Esophagus mucosa (tissue), 1 donor: ENCODE data around the gene KRTAP7-1. TPM values are rescaled to one million over a fixed set of nuclear protein-coding genes. Genes with fewer than 3 reads are reported as not detected.

ENCODE experiments used
- ATAC-seq: fragments of 200-7000 bp; cut with Tn5 transposase; one replicate; pipeline ENCODE4 v1.9.1; 2020
- total RNA-seq: library from RNA; stranded (reverse); gene quantifications from one replicate; pipeline ENCODE4 v1.2.4, GENCODE V29; 2023
- donor health status: DM: yes; HTN: yes; CAD: no.

Gene KRTAP7-1, protein sequence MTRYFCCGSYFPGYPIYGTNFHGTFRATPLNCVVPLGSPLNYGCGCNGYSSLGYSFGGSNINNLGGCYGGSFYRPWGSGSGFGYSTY
- total RNA-seq, result not detected

DNA sequence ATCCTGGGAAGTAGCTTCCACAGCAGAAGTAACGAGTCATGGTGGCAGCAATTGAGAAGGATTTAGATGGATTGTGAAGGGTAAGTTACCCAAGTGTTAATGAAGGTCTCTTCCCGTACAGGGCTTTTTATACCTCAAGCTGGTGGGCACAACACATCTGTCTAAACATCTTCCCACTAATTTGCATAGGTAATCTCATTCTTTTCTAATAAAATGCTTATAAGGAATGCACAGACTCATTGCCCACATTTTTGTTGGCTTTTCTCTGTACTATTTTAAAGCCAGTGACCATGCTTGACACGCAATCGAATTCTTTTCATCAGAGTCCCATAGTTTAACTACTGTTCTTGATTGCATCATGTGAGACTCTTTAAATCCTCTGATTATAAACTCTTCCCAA lies at the start of gene KRTAP7-1:
Gene KRTAP7-1 (minus strand): TSS at position 101 of the 400 bp plus-strand sequence. CDS start 61 bp downstream, at position 40.
- ATAC-seq, result no peak

DNA sequence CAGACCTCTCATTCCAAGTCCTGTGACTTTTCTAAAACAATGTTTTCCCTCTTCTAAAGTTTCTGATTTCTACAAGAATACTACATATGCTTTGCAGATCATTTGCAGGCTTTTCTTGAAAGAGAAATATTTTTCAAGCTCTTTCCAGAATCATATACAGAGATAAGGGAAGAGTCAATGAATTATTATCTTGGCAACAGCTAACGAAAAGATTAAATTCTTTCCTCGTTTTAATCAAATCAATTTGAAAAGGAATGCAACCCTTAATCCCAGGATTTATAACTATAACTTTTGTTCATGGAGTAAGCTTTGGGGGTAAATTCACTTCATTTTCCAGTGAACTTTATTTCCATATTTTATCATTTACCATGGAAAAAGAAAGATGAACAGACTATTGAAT lies 45.0 kb upstream of the KRTAP7-1 start:
- no peak for ATAC-seq

DNA sequence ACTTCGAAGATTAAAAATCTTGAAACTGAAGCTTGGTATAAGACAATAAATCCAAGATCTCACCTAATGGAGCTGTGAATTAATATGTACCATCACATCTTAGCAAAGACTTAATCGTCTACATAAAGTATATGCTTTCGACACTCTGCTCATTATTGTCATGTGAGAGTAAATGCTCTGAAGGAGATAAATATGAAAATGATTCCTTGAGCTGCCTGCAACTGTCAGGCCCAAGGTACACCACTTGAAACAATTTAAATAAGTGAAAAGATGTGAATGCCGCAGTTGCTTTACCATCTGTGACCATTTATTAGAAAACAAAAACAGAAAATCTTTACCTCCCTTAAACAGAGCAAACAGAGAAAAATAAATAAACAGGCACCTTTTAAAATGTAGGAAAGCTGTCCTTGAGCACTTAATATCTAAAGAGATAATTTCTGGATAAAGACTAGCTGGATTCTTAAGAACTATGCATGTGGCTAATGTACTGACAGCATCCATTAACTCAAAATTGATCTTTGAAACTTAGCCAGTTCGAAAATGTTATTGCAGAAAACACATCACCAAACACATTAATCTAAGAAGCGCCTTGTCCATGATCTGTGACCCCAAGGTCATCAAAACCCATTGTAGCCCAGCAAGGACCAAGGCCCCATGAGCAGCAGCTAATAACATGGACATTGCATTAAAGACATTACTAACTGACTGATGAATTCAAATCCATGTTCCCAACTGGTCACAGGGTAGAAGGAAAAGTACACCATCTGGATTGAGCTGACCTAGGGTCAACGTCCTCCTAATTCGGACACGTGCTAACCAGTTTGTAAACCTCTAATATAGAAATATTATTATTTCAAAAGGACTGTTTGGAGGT lies 18.3 kb upstream of the KRTAP7-1 start:
- ATAC-seq, result no peak

DNA sequence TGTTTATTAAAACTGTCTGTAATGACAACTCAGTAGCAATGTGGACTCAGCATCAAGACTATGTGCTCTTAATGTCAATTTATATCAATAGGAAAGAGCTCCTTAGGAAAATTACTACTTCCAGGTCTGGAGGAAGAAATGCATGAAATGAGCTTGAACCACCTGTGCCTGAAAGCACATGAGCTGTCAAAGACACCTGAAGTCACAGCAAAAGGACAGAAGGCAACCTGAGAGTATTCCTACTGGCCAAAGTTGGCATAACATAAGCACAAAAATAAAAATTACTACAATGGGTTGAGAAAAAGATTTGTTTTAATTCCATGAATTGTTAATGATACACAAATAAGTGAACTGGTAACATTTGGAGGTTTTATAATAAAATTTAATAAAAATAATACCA lies 13.4 kb upstream of the KRTAP7-1 start:
- ATAC-seq, result no peak

DNA sequence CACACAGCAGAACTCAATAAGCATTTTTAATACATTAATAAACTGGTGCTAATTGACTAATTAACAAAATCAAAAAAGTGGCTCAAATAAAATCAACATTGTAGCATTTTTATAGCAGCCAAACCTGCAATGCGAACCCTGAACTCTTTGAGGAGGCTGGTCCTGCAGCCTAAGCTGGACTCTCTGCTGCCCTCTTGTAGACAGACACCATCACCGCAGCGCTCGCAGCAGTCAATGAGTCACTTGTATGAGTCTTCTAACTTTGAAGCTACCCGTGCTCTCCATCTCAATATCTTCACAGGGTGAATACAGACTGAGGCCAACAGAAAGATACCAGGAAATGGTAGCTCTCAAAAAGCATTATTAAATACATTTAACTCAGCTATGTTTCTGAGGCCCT lies 9.7 kb upstream of the KRTAP7-1 start:
- ATAC-seq, result peak; percentile 44

DNA sequence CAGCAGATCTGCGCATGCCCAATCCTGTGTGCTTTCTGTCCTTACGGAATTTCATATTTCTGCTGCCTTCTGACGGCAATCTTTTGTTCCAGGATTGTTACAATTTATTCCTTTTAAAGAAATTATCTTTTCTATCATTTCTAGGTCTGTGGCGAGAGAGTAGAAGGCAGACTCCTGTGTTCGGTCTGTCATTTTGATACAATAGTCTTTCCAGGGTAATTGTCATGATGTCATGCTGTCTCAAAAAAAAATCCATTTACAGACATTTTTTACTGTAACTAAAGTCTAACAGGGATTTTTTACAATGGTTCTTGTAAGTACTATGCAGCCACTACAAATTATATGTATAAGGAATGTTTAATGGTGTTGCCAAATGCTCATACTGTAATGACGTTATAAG lies 9.0 kb upstream of the KRTAP7-1 start:
- no peak for ATAC-seq

DNA sequence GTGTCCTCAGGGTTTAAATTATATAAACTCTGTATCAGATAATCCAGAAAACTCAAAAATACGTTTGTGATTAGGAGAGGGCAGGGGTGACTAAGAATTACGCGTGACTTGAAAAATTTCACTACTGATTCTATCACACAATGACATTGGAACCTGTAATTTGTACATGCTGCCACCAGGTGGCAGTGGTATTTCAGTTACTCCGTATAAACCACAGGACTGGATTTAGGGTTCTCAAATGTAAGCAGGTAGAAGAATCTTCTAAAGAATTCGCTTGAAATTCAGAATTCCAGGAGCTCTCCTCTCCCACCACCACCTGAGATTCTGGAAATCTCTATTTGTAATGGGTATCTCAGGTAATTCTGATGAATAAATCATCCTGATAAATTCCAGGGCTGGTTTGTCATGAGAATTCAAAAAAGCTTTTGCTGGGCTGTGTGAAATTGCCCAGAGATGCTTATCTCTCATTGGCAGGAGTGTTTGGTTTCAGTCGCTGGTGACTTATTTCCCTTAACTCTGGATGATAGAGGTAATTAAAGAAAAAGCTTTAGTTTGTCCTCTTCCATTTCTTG lies 1.7 kb upstream of the KRTAP7-1 start:
- ATAC-seq, result no peak

DNA sequence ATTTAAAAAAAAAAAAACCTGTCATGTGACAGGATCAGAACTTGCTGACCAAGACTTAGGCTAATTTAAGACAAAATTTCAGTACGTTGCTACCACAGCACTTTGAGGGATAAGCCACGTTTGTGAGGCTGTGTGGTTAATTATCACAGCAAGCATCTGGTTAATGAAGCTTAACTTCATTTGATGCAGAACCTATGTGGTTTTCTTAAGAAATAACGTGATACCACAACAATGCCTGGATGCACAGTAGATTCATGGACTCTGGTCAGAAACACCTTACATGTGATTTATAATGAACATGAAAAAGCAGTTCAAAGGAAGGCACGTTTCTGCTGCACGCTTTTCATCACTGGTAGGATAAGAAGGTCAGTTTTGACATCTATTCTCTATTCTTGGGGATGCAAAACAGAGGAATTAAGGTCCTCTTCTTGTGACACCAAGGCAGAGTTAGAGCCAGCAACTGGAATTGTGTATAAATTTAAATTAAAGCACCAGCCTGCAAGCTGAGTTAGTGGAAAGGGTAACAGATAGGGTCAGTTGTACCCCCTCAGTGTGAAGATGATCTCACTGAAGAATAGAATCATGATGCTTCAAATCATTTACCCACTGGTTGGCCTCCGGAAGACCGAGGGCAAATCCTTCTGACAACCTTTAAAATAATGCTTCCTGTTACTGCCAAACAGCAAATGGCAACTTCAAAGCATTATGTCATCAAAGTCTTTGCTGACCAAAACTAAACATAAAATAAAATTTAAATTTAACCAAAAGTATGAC lies 10.5 kb downstream of the KRTAP7-1 start:
- no peak for ATAC-seq

DNA sequence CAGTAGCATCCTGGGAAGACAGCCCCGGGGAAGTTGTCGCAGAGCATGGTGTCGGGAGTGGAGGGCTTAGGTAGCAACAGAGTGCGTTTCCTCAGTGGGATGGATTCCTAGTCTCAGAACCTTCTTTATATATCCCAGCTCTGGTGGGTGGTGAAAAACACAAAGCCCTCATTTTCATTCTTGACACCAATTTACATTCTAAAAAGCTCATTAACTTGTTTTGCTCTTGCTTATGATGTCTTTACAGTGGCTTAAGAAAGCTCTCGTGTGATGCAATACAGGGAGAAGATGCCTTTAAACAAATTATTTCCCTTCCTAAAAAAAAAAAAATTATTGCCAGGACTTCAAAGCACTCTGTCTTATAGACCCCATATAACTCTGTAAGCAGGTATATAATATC lies 16.4 kb downstream of the KRTAP7-1 start, which contains the start of gene KRTAP8-1:
Gene KRTAP8-1 (minus strand): TSS at position 101 of the 400 bp plus-strand sequence. CDS start 54 bp downstream, at position 47.
- no peak for ATAC-seq

DNA sequence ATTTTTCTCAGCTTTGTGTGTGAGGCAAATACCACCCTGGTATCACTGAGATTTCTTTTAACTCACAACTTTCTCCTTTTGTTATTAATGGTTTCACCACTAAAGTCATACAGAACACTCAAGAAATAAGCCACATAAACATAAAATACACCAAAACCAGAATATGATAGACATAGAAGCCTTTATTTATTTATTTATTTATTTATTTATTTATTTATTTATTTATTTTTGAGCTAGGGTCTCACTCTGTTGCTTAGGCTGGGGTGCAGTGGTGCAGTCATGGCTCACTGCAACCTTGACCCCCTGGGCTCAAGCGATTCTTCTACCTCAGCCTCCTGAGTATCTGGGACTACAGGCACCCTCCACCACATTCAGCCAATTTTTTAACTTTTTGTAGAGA lies 29.0 kb downstream of the KRTAP7-1 start:
- ATAC-seq, result no peak

DNA sequence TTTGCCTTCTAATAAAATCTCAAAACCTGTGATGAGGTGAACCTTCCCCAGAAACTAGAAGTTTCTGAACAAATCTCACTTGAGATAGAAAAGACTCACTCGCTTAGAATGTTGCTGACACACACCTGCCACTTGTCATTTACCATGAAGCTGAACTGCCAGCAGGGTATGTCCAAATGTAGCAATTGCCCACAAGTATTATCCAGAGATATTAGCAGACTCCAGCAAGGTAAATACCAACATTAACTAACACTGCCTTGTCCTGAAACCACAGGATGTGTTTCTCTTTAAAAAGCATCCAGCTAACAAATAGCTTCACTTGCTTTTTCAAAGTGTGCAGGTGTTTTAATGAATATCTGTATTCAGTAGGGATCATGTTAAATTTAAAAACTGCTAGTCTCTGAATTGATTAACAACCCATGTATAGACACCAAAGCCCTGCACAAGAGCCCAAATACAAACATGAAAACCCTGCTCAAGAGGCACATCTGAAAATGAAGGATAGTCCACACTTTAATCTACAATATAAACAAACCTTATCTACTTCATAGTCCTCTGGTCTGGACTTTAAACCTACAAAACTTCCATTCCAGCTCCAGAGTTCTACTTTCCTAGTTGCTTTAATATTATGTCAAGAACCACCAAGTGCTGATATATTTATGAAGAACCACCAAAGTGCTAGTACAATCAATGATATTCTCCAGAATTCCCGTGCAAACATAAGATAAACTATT lies 35.8 kb downstream of the KRTAP7-1 start:
- no peak for ATAC-seq

DNA sequence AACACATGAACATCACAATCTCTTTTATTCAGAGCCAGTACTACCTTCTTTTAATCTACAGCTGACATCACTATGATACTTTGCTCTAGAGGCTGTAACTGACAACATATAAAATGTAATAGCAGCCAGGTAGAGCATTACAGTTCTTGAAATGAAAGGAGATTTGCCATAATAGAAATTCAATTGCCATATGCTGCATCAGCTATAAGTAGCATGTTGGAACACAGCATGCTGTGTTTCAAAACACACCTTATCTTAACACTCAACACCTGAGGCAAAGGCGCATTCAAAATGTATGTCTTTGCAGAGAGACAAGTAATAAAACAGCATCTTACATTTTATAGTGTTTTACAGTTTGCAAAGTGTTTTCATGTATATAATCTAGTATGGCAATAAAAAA lies 50.3 kb downstream of the KRTAP7-1 start:
- ATAC-seq, result no peak

Other genes with a start within 250 kb of the KRTAP7-1 start
- not detected for gene KRTAP22-2, start 239.4 kb downstream of the KRTAP7-1 start, total RNA-seq
- not detected for gene KRTAP6-3, start 237.3 kb downstream of the KRTAP7-1 start, total RNA-seq
- gene KRTAP6-2, start 230.9 kb downstream of the KRTAP7-1 start, total RNA-seq, result not detected
- not detected for gene KRTAP22-1, start 228.7 kb downstream of the KRTAP7-1 start, total RNA-seq
- gene KRTAP6-1, start 215.8 kb downstream of the KRTAP7-1 start, total RNA-seq, result not detected
- gene KRTAP20-1, start 213.3 kb downstream of the KRTAP7-1 start, total RNA-seq, result not detected
- not detected for gene KRTAP20-4, start 209.1 kb downstream of the KRTAP7-1 start, total RNA-seq
- gene KRTAP20-2, start 194.6 kb downstream of the KRTAP7-1 start, total RNA-seq, result not detected
- not detected for gene KRTAP20-3, start 186.9 kb downstream of the KRTAP7-1 start, total RNA-seq
- not detected for gene KRTAP21-3, start 111.0 kb downstream of the KRTAP7-1 start, total RNA-seq
- not detected for gene KRTAP21-2, start 82.5 kb downstream of the KRTAP7-1 start, total RNA-seq
- not detected for gene KRTAP21-1, start 74.3 kb downstream of the KRTAP7-1 start, total RNA-seq
- gene KRTAP8-1, start 16.5 kb downstream of the KRTAP7-1 start, total RNA-seq, result not detected
- not detected for gene KRTAP11-1, start 51.8 kb upstream of the KRTAP7-1 start, total RNA-seq
- gene KRTAP19-8, start 208.7 kb upstream of the KRTAP7-1 start, total RNA-seq, result not detected